ENCODE measurements around the gene CERS4.

Gene CERS4

GRCh38 chr19:8168537-8168936 lies 40.6 kb upstream of the CERS4 start:
- peaks cover 2% of the 10 kb centered on the region for H3K4me1 ChIP-seq (ENCODE audit: insufficient read depth, poor library complexity, severe bottlenecking)
- no peak overlapping the region for H3K4me3 ChIP-seq (ENCODE audit: severe bottlenecking)
- H3K36me3 ChIP-seq (ENCODE audit: low read depth), result no peaks in the 10 kb centered on the region
- no peaks in the 10 kb centered on the region for H3K9me3 ChIP-seq (ENCODE audit: severe bottlenecking)
- DNase-seq (ENCODE audit: low spot score), result no peak
- H3K27ac ChIP-seq (ENCODE audit: poor library complexity, severe bottlenecking), result no peak overlapping the region
- TF ChIP-seq CTCF (IDR thresholded peaks at IDR 0.05; ENCODE audit: poor library complexity, severe bottlenecking), result no peak
- ATAC-seq (ENCODE audit: low read depth), result no peak
- no peaks in the 10 kb centered on the region for H3K27me3 ChIP-seq (ENCODE audit: insufficient read depth, poor library complexity, severe bottlenecking)

GRCh38 chr19:8174706-8175105 lies 34.5 kb upstream of the CERS4 start:
- Histone ChIP-seq H3K4me3 (ENCODE audit: severe bottlenecking) (no peak overlapping the region), H3K27me3 (ENCODE audit: insufficient read depth, poor library complexity, severe bottlenecking) (no peaks in the 10 kb centered on the region), H3K9me3 (ENCODE audit: severe bottlenecking) (no peaks in the 10 kb centered on the region), H3K27ac (ENCODE audit: poor library complexity, severe bottlenecking) (peak overlapping the region; percentile 45), H3K36me3 (ENCODE audit: low read depth) (no peaks in the 10 kb centered on the region), H3K4me1 (ENCODE audit: insufficient read depth, poor library complexity, severe bottlenecking) (peaks cover 9% of the 10 kb centered on the region)
- TF ChIP-seq CTCF (IDR thresholded peaks at IDR 0.05; ENCODE audit: poor library complexity, severe bottlenecking), result no peak
- DNase-seq (ENCODE audit: low spot score), result peak; percentile 63
- peak; percentile 95 for ATAC-seq (ENCODE audit: low read depth)

- no peak overlapping the region for H3K4me3 ChIP-seq (ENCODE audit: severe bottlenecking)
- ATAC-seq (ENCODE audit: low read depth) (no peak), DNase-seq (ENCODE audit: low spot score) (no peak)
- TF ChIP-seq CTCF (IDR thresholded peaks at IDR 0.05; ENCODE audit: poor library complexity, severe bottlenecking), result no peak
- no peaks in the 10 kb centered on the region for H3K9me3 ChIP-seq (ENCODE audit: severe bottlenecking)
- no peak overlapping the region for H3K27ac ChIP-seq (ENCODE audit: poor library complexity, severe bottlenecking)
- peaks cover 3% of the 10 kb centered on the region for H3K4me1 ChIP-seq (ENCODE audit: insufficient read depth, poor library complexity, severe bottlenecking)
- no peaks in the 10 kb centered on the region for H3K36me3 ChIP-seq (ENCODE audit: low read depth)
- H3K27me3 ChIP-seq (ENCODE audit: insufficient read depth, poor library complexity, severe bottlenecking), result no peaks in the 10 kb centered on the region
Measured at GRCh38 chr19:8180018-8180417, 29.2 kb upstream of the CERS4 start.

- Histone ChIP-seq H3K9me3 (ENCODE audit: severe bottlenecking) (no peaks in the 10 kb centered on the region), H3K36me3 (ENCODE audit: low read depth) (no peaks in the 10 kb centered on the region), H3K27ac (ENCODE audit: poor library complexity, severe bottlenecking) (no peak overlapping the region), H3K27me3 (ENCODE audit: insufficient read depth, poor library complexity, severe bottlenecking) (no peaks in the 10 kb centered on the region), H3K4me1 (ENCODE audit: insufficient read depth, poor library complexity, severe bottlenecking) (no peaks in the 10 kb centered on the region), H3K4me3 (ENCODE audit: severe bottlenecking) (no peak overlapping the region)
- ATAC-seq (ENCODE audit: low read depth) (no peak), DNase-seq (ENCODE audit: low spot score) (no peak)
- no peak for TF ChIP-seq CTCF (IDR thresholded peaks at IDR 0.05; ENCODE audit: poor library complexity, severe bottlenecking)
Measured at GRCh38 chr19:8184274-8184673, 24.9 kb upstream of the CERS4 start.

- TF ChIP-seq CTCF (IDR thresholded peaks at IDR 0.05; ENCODE audit: poor library complexity, severe bottlenecking), result no peak
- no peaks in the 10 kb centered on the region for H3K27me3 ChIP-seq (ENCODE audit: insufficient read depth, poor library complexity, severe bottlenecking)
- H3K9me3 ChIP-seq (ENCODE audit: severe bottlenecking), result no peaks in the 10 kb centered on the region
- no peak overlapping the region for H3K4me3 ChIP-seq (ENCODE audit: severe bottlenecking)
- DNase-seq (ENCODE audit: low spot score) (no peak), ATAC-seq (ENCODE audit: low read depth) (no peak)
- no peaks in the 10 kb centered on the region for H3K36me3 ChIP-seq (ENCODE audit: low read depth)
- no peaks in the 10 kb centered on the region for H3K4me1 ChIP-seq (ENCODE audit: insufficient read depth, poor library complexity, severe bottlenecking)
- no peak overlapping the region for H3K27ac ChIP-seq (ENCODE audit: poor library complexity, severe bottlenecking)
Measured at GRCh38 chr19:8185343-8186068, 23.7 kb upstream of the CERS4 start.
